ENCODE results near the gene CALY.

Gene CALY

GRCh38 chr10:133318494-133319127 is 18.1 kb downstream of the CALY start (continued):
- TF ChIP-seq PRDM2 (tag by site-specific recombination; IDR thresholded peaks at IDR 0.05; ENCODE audit: borderline replicate concordance) = no peak
- TF ChIP-seq, protein P1, sequence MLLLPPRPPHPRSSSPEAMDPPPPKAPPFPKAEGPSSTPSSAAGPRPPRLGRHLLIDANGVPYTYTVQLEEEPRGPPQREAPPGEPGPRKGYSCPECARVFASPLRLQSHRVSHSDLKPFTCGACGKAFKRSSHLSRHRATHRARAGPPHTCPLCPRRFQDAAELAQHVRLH (tag by site-specific recombination; IDR thresholded peaks at IDR 0.05) = peak; percentile 74; the same call in 1 of the 2 replicates
- no peak for TF ChIP-seq ZNF138 (tag by site-specific recombination; IDR thresholded peaks at IDR 0.05; ENCODE audit: borderline replicate concordance)
- no peak for TF ChIP-seq ZNF37A (tag by site-specific recombination; IDR thresholded peaks at IDR 0.05)
- peak; percentile 37; the same call in 1 of the 2 replicates for TF ChIP-seq ZNF76 (tag by site-specific recombination; IDR thresholded peaks at IDR 0.05; ENCODE audit: borderline replicate concordance, low read depth)
- TF ChIP-seq ZNF302 (tag by site-specific recombination; IDR thresholded peaks at IDR 0.05; ENCODE audit: low read depth) = no peak
- no peak for TF ChIP-seq HIC1 (tag by site-specific recombination; IDR thresholded peaks at IDR 0.05)
- peak; percentile 87 for TF ChIP-seq KLF16 (tag by site-specific recombination; IDR thresholded peaks at IDR 0.05)
- no peak for TF ChIP-seq ZNF248 (tag by site-specific recombination; IDR thresholded peaks at IDR 0.05)
- no peak for TF ChIP-seq ZNF664 (tag by site-specific recombination; IDR thresholded peaks at IDR 0.05)
- TF ChIP-seq ZBTB44 (tag by site-specific recombination; IDR thresholded peaks at IDR 0.05) = no peak
- TF ChIP-seq ZFP3 (tag by site-specific recombination; IDR thresholded peaks at IDR 0.05; ENCODE audit: low read depth) = no peak
- TF ChIP-seq HOXC10 (CRISPR knock-in tag; IDR thresholded peaks at IDR 0.05) = no peak
- TF ChIP-seq ZFHX2 (tag by site-specific recombination; conservative IDR thresholded peaks at IDR 0.05) = peak; percentile 82
- TF ChIP-seq REPIN1 (tag by site-specific recombination; IDR thresholded peaks at IDR 0.05; ENCODE audit: low read depth) = no peak
- TF ChIP-seq ZNF350 (tag by site-specific recombination; IDR thresholded peaks at IDR 0.05) = no peak
- TF ChIP-seq YY2 (tag by site-specific recombination; IDR thresholded peaks at IDR 0.05) = peak; percentile 64; the same call in 1 of the 2 replicates
- TF ChIP-seq, protein P2, sequence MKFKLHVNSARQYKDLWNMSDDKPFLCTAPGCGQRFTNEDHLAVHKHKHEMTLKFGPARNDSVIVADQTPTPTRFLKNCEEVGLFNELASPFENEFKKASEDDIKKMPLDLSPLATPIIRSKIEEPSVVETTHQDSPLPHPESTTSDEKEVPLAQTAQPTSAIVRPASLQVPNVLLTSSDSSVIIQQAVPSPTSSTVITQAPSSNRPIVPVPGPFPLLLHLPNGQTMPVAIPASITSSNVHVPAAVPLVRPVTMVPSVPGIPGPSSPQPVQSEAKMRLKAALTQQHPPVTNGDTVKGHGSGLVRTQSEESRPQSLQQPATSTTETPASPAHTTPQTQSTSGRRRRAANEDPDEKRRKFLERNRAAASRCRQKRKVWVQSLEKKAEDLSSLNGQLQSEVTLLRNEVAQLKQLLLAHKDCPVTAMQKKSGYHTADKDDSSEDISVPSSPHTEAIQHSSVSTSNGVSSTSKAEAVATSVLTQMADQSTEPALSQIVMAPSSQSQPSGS (tag by site-specific recombination; IDR thresholded peaks at IDR 0.05; ENCODE audit: low read depth) = no peak
- TF ChIP-seq, protein P3, sequence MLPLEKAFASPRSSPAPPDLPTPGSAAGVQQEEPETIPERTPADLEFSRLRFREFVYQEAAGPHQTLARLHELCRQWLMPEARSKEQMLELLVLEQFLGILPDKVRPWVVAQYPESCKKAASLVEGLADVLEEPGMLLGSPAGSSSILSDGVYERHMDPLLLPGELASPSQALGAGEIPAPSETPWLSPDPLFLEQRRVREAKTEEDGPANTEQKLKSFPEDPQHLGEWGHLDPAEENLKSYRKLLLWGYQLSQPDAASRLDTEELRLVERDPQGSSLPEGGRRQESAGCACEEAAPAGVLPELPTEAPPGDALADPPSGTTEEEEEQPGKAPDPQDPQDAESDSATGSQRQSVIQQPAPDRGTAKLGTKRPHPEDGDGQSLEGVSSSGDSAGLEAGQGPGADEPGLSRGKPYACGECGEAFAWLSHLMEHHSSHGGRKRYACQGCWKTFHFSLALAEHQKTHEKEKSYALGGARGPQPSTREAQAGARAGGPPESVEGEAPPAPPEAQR (tag by site-specific recombination; IDR thresholded peaks at IDR 0.05) = no peak
- no peak for TF ChIP-seq ZNF521 (tag by site-specific recombination; IDR thresholded peaks at IDR 0.05)
- peak; percentile 74 for TF ChIP-seq ZBTB10 (tag by site-specific recombination; IDR thresholded peaks at IDR 0.05)
